GM12878 (cell line): ENCODE measurements around the gene HTR4. TPM values are rescaled to one million over a fixed set of nuclear protein-coding genes. Genes with fewer than 3 reads are reported as not detected.

Experiments
- ATAC-seq: fragments of 200-7000 bp; cut with Tn5 transposase; 3 replicates; pipeline ENCODE4 v1.9.1; 2020; ENCODE audit warnings: mild to moderate bottlenecking, moderate library complexity
- BruUV-seq: library from RNA; stranded (reverse); fragments of 400-500 nt; replicated peaks from 2 replicates; lab custom pipeline; 2021; lab: Mats Ljungman, UMichigan
- CTCF ChIA-PET: fragments of 300-600 bp; sonication (Branson Sonifier 250); formaldehyde crosslinking; extraction: SDS; loops from one replicate; lab custom pipeline; 2021; ENCODE audit warnings: inconsistent platforms; lab: Yijun Ruan, JAX
- POLR2A ChIA-PET: fragments of 350-600 bp; formaldehyde crosslinking; extraction: SDS; loops from one replicate; lab custom pipeline; 2021; ENCODE audit warnings: inconsistent platforms; lab: Charles Lee
- RAD21 ChIA-PET: fragments of 300-600 bp; sonication (Branson Sonifier 250); formaldehyde crosslinking; loops from one replicate; lab custom pipeline; 2023; ENCODE audit warnings: antibody characterized with exemption; ENCODE audit not compliant: unreplicated experiment; lab: Charles Lee
- SMC1A ChIA-PET: fragments of 300-600 bp; sonication (Branson Sonifier 250); formaldehyde crosslinking; loops from one replicate; lab custom pipeline; 2023; ENCODE audit not compliant: unreplicated experiment, uncharacterized antibody; lab: Charles Lee
- DNase-seq: peaks from one replicate; pipeline ENCODE4 v3.0.0-alpha.2; 2011; ENCODE audit warnings: low read depth, low spot score
- FAIRE-seq: peaks from 3 replicates; lab custom pipeline; 2011; peaks lifted over from hg19 to GRCh38; lab: Jason Lieb, UNC
- H2AFZ ChIP-seq: 2 replicates; pipeline ENCODE4 v1.6.0; 2011; ENCODE audit warnings: low read depth, low read length, control low read depth; ENCODE audit not compliant: control insufficient read depth
- H3K27ac ChIP-seq: 2 replicates; pipeline ENCODE4 v1.5.1; 2011; ENCODE audit warnings: control low read depth; ENCODE audit not compliant: control insufficient read depth, insufficient read depth
- H3K27me3 ChIP-seq, 2 experiments: replicated peaks in 1 of 2; 2 replicates each; pipeline versions ENCODE4 v1.6.0 to v1.6.1; 2011; ENCODE audit warnings: low read length in 1 of 2; ENCODE audit not compliant: control insufficient read depth in 2 of 2, insufficient read depth in 2 of 2
- H3K36me3 ChIP-seq, 2 experiments: 2 replicates each; pipeline ENCODE4 v1.5.1; 2011; ENCODE audit warnings: low read length in 1 of 2; ENCODE audit not compliant: control insufficient read depth in 2 of 2, insufficient read depth in 2 of 2
- H3K4me1 ChIP-seq: 2 replicates; pipeline ENCODE4 v1.6.1; 2011; ENCODE audit warnings: mild to moderate bottlenecking, low read length, moderate library complexity, mixed read lengths; ENCODE audit not compliant: control insufficient read depth, insufficient read depth
- H3K4me2 ChIP-seq: 2 replicates; pipeline ENCODE4 v1.6.0; 2011; ENCODE audit warnings: control low read depth; ENCODE audit not compliant: control insufficient read depth, insufficient read depth
- H3K4me3 ChIP-seq: fragments of 200-600 bp; sonication (generic); 2 replicates; pipeline ENCODE4 v1.5.1; 2016
- H3K79me2 ChIP-seq: 2 replicates; pipeline ENCODE4 v1.6.0; 2011; ENCODE audit warnings: low read length; ENCODE audit not compliant: control insufficient read depth, insufficient read depth
- H3K9ac ChIP-seq: 2 replicates; pipeline ENCODE4 v1.8.0; 2011; ENCODE audit warnings: low read length, control low read depth, mixed read lengths; ENCODE audit not compliant: control insufficient read depth, insufficient read depth
- H3K9me3 ChIP-seq: replicated peaks from 3 replicates; pipeline ENCODE4 v1.5.1; 2011; ENCODE audit warnings: mild to moderate bottlenecking, low read length; ENCODE audit not compliant: control insufficient read depth, insufficient read depth
- H4K20me1 ChIP-seq: 2 replicates; pipeline ENCODE4 v1.6.0; 2011; ENCODE audit not compliant: control insufficient read depth, insufficient read depth
- CEBPB ChIP-seq, 2 experiments: fragments of 150-350 bp in 1 of 2; IDR thresholded peaks; 2 replicates each; pipeline ENCODE4 v1.6.1; 2012 to 2014; ENCODE audit warnings: low read depth in 2 of 2, low read length in 2 of 2, borderline replicate concordance in 1 of 2, inconsistent platforms in 1 of 2
- ETV6 ChIP-seq, 2 experiments: fragments of 450-650 bp in 1 of 2; IDR thresholded peaks in 1 of 2; conservative IDR thresholded peaks in 1 of 2; 2 replicates each; pipeline ENCODE4 v1.6.1; 2014; ENCODE audit warnings: antibody characterized with exemption in 1 of 2, borderline replicate concordance in 1 of 2, low read depth in 1 of 2, mild to moderate bottlenecking in 1 of 2, moderate library complexity in 1 of 2
- IKZF1 ChIP-seq: fragments of 450-650 bp; conservative IDR thresholded peaks from 2 replicates; pipeline ENCODE4 v1.6.1; 2017; ENCODE audit warnings: antibody characterized with exemption, mild to moderate bottlenecking
- IRF4 ChIP-seq: IDR thresholded peaks from 2 replicates; pipeline ENCODE4 v1.6.1; 2011; ENCODE audit warnings: low read depth, low read length
- MXI1 ChIP-seq: fragments of 150-350 bp; IDR thresholded peaks from 2 replicates; pipeline ENCODE4 v1.6.1; 2011; ENCODE audit warnings: low read depth, mild to moderate bottlenecking, inconsistent platforms, low read length, improper control_type of control experiment
- RELA ChIP-seq: fragments of 450-650 bp; IDR thresholded peaks from 2 replicates; pipeline ENCODE4 v1.8.0; 2014; ENCODE audit warnings: borderline replicate concordance; ENCODE audit not compliant: partially characterized antibody
- TBL1XR1 ChIP-seq: IDR thresholded peaks from 2 replicates; pipeline ENCODE4 v1.6.1; 2012; ENCODE audit warnings: low read depth, low read length, improper control_type of control experiment
- WRNIP1 ChIP-seq: IDR thresholded peaks from 2 replicates; pipeline ENCODE4 v1.6.1; 2011; ENCODE audit warnings: low read depth, low read length, improper control_type of control experiment, borderline replicate concordance
- WGBS: methylation state at CpG from one replicate; pipeline ENCODE4 v1.1.6; 2016; ENCODE audit warnings: low lambda C conversion rate; ENCODE audit not compliant: insufficient replicate concordance, insufficient coverage; ENCODE audit errors: missing lambda C conversion rate; 5-methylcytosine and 5-hydroxymethylcytosine counted together
- in situ Hi-C: fragments of 300-500 bp; cut with MboI; formaldehyde crosslinking; loops from 9 replicates; pipeline ENCODE4 v1.14.3; 2018; ENCODE audit warnings: mixed read lengths
- intact Hi-C: fragments of 100-400 bp; cut with micrococcal nuclease; formaldehyde crosslinking; loops from one replicate; pipeline ENCODE4 v1.14.2; 2022; ENCODE audit not compliant: unreplicated experiment
- polyA plus RNA-seq, 11 experiments: library from polyadenylated mRNA; depleted of rRNA in 4 of 11; unstranded in 6 of 11; stranded (reverse) in 5 of 11; fragments of >200 nt; fragmentation: Nextera tagmentation in 4 of 11; fragmentation: Illumina TruSeq in 1 of 11; extraction: Ambion mirVana in 4 of 11; extraction: Trizol in 1 of 11; gene quantifications; 1 replicate in 1 of 11; 2 replicates in 10 of 11; pipeline versions ENCODE4 v1.2.1 to v1.2.3, GENCODE V29; 2011 to 2016; ENCODE audit warnings: inconsistent platforms in 2 of 11, missing spikeins in 2 of 11, low read depth in 1 of 11
- total RNA-seq, 4 experiments: library from RNA; depleted of rRNA in 3 of 4; stranded (reverse); fragments of >200 nt in 3 of 4; fragmentation: Illumina TruSeq in 1 of 4; extraction: Trizol in 1 of 4; gene quantifications; 2 replicates each; pipeline versions ENCODE4 v1.2.1 to v1.2.3, GENCODE V29; 2013 to 2021
- TF ChIP-seq, protein P1 (sequence below): fragments of 450-650 bp; IDR thresholded peaks from 2 replicates; pipeline ENCODE4 v1.6.1; 2018; ENCODE audit warnings: borderline replicate concordance, mild to moderate bottlenecking; ENCODE audit not compliant: partially characterized antibody
- TF ChIP-seq, protein P2 (sequence below): IDR thresholded peaks from 2 replicates; pipeline ENCODE4 v1.6.1; 2012; ENCODE audit warnings: mild to moderate bottlenecking, low read depth, low read length

HTR4 gene
- total and polyA plus RNA-seq, 10 of the 15 experiments (the other 5 are each of a cell fraction or from before 2014, with no cell fraction given), result not detected

DNA sequence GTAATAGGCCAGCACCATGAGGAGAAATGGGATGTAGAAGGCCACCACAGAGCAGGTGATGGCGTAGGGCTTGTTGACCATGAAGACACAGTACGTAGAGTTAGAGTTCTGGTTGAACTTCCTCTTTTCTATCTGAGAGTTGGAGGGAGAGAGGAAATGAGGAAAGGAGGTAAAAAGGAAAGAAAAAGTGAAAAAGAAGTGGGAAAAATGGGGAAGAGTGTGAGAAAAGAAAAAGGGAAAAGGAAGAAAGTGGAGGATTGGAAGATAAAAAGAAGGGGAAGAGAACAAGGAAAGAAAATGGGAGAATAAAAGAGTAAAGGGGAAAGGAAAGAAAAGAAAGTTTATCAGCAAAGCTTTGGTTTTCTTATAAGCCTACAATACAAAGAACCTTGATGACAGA lies 144.4 kb downstream of the HTR4 start:
- TF ChIP-seq IRF4, result no peak
- no peak for TF ChIP-seq CEBPB (IDR thresholded peaks at IDR 0.05; ENCODE audit: borderline replicate concordance in 1 of 2, low read depth in 2 of 2, low read length in 2 of 2)
- TF ChIP-seq ETV6 (conservative IDR thresholded peaks at IDR 0.05 in 1 of 2, IDR thresholded peaks at IDR 0.05 in 1 of 2; ENCODE audit: borderline replicate concordance in 1 of 2, low read depth in 1 of 2), result no peak
- TF ChIP-seq TBL1XR1, result no peak

DNA sequence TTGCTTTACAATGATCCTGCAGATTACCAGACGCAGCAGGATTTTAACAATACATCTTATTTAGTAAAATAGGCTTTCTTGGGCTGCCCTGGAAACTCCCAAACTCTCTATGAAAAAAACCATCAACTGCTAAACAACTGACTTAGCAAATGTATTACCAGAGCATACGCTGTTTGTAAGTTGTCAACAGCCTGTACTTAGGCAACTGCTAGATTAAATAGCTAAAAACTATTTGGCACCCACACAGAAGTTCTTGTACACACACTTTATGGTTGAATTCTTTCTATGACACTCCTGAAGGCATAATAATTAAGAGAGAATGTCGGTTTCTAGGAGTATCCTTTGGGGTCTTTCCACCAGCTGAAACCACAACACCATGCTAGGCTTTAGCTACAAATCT lies 146.7 kb downstream of the HTR4 start:
- Histone ChIP-seq H2AFZ (no peak overlapping the region), H3K9ac (no peak overlapping the region), H3K79me2 (no peaks in the 10 kb centered on the region), H3K4me1 (no peaks in the 10 kb centered on the region), H3K27ac (no peak overlapping the region), H4K20me1 (no peaks in the 10 kb centered on the region), H3K27me3 (no peaks in the 10 kb centered on the region), H3K4me2 (no peak overlapping the region), H3K9me3 (no peaks in the 10 kb centered on the region), H3K4me3 (no peak overlapping the region), H3K36me3 (no peaks in the 10 kb centered on the region)
- 20% methylated on average over 3 of the region's 3 CpGs for WGBS
- POLR2A ChIA-PET, result no interaction called here
- in situ Hi-C loops, result no loop called here
- no peak for ATAC-seq
- SMC1A ChIA-PET, result no interaction called here
- BruUV-seq, result no TSS peak
- CTCF ChIA-PET, result interaction anchor here (0.7 to 1.4 kb wide), 2 partner anchors 26 to 641 kb away, joined by 3 read pairs; no protein-coding TSS in a partner anchor
- no peak for DNase-seq
- no peak for FAIRE-seq
- intact Hi-C loops, result no loop called here
- RAD21 ChIA-PET, result no interaction called here
- no peak for TF ChIP-seq MXI1
- TF ChIP-seq, protein P1, sequence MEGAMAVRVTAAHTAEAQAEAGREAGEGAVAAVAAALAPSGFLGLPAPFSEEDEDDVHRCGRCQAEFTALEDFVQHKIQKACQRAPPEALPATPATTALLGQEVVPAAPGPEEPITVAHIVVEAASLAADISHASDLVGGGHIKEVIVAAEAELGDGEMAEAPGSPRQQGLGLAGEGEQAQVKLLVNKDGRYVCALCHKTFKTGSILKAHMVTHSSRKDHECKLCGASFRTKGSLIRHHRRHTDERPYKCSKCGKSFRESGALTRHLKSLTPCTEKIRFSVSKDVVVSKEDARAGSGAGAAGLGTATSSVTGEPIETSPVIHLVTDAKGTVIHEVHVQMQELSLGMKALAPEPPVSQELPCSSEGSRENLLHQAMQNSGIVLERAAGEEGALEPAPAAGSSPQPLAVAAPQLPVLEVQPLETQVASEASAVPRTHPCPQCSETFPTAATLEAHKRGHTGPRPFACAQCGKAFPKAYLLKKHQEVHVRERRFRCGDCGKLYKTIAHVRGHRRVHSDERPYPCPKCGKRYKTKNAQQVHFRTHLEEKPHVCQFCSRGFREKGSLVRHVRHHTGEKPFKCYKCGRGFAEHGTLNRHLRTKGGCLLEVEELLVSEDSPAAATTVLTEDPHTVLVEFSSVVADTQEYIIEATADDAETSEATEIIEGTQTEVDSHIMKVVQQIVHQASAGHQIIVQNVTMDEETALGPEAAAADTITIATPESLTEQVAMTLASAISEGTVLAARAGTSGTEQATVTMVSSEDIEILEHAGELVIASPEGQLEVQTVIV, result no peak
- TF ChIP-seq, protein P2, sequence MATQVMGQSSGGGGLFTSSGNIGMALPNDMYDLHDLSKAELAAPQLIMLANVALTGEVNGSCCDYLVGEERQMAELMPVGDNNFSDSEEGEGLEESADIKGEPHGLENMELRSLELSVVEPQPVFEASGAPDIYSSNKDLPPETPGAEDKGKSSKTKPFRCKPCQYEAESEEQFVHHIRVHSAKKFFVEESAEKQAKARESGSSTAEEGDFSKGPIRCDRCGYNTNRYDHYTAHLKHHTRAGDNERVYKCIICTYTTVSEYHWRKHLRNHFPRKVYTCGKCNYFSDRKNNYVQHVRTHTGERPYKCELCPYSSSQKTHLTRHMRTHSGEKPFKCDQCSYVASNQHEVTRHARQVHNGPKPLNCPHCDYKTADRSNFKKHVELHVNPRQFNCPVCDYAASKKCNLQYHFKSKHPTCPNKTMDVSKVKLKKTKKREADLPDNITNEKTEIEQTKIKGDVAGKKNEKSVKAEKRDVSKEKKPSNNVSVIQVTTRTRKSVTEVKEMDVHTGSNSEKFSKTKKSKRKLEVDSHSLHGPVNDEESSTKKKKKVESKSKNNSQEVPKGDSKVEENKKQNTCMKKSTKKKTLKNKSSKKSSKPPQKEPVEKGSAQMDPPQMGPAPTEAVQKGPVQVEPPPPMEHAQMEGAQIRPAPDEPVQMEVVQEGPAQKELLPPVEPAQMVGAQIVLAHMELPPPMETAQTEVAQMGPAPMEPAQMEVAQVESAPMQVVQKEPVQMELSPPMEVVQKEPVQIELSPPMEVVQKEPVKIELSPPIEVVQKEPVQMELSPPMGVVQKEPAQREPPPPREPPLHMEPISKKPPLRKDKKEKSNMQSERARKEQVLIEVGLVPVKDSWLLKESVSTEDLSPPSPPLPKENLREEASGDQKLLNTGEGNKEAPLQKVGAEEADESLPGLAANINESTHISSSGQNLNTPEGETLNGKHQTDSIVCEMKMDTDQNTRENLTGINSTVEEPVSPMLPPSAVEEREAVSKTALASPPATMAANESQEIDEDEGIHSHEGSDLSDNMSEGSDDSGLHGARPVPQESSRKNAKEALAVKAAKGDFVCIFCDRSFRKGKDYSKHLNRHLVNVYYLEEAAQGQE, result no peak
- no peak for TF ChIP-seq RELA
- no peak for TF ChIP-seq WRNIP1
- TF ChIP-seq IKZF1, result no peak

More for the DNA sequence above, 144.4 kb downstream of the HTR4 start:
- WGBS, result 43% methylated on average over 2 of the region's 2 CpGs
- Histone ChIP-seq H3K79me2 (no peaks in the 10 kb centered on the region), H3K4me1 (no peaks in the 10 kb centered on the region), H3K9ac (no peak overlapping the region), H3K4me3 (no peak overlapping the region), H3K9me3 (no peaks in the 10 kb centered on the region), H3K4me2 (no peak overlapping the region), H3K36me3 (no peaks in the 10 kb centered on the region), H3K27me3 (no peaks in the 10 kb centered on the region), H2AFZ (no peak overlapping the region), H4K20me1 (no peaks in the 10 kb centered on the region), H3K27ac (no peak overlapping the region)
- SMC1A ChIA-PET, result no interaction called here
- DNase-seq (no peak), ATAC-seq (no peak), FAIRE-seq (no peak)
- intact Hi-C loops, result no loop called here
- RAD21 ChIA-PET, result no interaction called here
- BruUV-seq, result no TSS peak
- POLR2A ChIA-PET, result no interaction called here
- CTCF ChIA-PET, result no interaction called here
- in situ Hi-C loops, result no loop called here
